Fibroblast of skin of abdomen (primary cell): Measurements from ENCODE around the gene KIF2A. TPM values are rescaled to one million over a fixed set of nuclear protein-coding genes. Genes with fewer than 3 reads are reported as not detected.
A peak's percentile ranks its signal among the peaks of the same experiment; 100 is the strongest.
"Not testable (repeated sequence)": the region's sequence is repeated elsewhere in the genome, so short reads cannot be mapped to it uniquely, and the experiment has no call there.

ENCODE experiments used
- DNase-seq: peaks from one replicate; pipeline ENCODE4 v3.0.0-alpha.2; 2013
- polyA plus RNA-seq, 2 experiments: library from polyadenylated mRNA; unstranded; fragments of 120-200 nt; gene quantifications; one replicate each; pipeline ENCODE4 v1.2.1, GENCODE V29; 2013; ENCODE audit not compliant: insufficient read length in 2 of 2

The KIF2A gene
- polyA plus RNA-seq (2013, experiment 1 of 2; ENCODE audit: insufficient read length) = 44.4 TPM
- polyA plus RNA-seq (2013, experiment 2 of 2; ENCODE audit: insufficient read length) = 41.4 TPM

DNA sequence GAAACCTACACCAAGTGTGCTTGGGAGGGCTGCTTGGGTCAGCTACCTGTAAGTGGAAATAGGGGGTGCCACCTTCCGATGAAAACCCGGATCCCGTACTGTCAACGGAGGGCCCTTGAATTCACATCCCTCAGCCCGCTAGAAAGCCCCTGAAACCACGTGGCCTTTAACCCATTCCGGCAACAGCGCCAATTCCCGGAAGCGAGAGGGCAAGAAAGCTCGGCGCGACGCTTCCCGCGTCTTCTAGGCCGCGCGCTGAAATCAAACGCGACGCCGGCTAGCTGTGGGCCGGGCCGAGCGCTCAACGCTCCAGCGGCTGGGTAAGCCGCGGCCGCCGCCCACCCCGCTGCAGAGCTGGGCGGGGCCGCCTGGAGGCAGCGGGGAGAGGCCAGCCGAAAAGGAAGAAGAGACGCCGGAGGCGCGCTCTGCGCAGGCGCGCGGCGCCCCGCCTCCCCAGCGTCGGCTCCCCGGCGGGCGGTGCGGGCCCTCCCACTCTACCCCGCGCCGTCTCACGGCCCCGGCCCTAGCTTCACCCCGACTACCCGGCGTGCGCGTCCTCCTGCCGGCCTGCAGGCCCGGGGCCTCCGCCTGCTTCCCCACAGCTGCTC lies at the start of gene KIF2A:
Gene KIF2A, plus strand, starts transcription at position 492 of the 608 bp plus-strand sequence. CDS start 267 bp downstream, outside the sequence.
- peak; percentile 95 for DNase-seq

DNA sequence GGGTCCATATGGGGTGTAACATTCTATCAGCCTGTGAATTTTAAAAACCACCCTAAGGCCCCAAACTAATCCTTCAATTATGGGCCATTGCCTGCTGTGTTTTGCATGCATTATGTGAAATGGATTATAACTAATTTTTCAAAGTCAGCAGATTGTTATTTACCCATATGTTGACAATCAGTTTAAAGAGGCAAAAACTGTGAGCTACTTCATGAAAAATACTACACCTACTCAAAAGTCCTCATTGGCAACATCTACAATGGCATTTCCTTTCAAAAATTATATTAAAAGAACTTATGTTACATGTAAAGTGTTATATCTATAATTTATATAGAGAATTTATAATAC lies 49.0 kb upstream of the KIF2A start:
- DNase-seq = no peak

DNA sequence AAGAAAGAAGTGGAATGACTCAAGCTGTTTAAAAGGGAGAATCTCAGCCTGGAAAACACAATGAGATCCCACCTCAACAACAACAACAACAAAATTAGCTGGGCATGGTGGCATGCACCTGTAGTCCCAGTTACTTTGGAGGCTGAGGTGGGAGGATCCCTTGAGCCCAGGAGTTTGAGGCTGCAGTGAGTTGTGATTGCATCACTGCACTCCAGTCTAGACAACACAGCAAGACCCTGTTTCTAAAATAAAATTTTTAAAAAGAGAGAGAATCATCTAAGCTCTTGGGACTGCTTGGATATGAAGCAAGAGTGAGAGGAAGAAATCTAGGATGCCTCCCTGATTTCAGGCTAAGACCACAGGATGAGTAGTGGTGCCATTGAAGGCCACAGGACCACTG lies 47.4 kb upstream of the KIF2A start:
- DNase-seq = no peak

GRCh38 chr5:62259699-62260250 lies 46.2 kb upstream of the KIF2A start:
- no peak for DNase-seq

DNA sequence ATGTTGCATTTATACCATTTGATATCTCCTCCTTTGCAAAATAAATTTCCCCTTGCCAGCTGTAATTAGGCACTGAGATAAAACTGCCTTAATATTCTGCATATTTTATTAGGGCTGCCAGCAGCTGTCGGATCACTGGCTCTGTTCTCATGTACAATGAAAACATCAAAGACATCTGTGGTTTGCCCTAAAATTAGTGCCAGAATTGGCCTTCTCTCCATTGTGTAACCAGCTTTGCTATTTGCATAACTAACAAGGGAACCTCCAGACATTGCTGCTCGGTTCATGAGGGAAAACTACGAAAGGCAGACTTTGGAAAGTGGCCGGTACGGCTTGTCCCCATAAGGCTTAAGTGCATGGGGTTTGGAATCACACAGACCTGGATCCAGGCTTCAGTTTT lies 45.5 kb upstream of the KIF2A start:
- DNase-seq = no peak

- DNase-seq = no peak
These were observed 42.6 kb upstream of the KIF2A start for GRCh38 chr5:62263401-62263800.

DNA sequence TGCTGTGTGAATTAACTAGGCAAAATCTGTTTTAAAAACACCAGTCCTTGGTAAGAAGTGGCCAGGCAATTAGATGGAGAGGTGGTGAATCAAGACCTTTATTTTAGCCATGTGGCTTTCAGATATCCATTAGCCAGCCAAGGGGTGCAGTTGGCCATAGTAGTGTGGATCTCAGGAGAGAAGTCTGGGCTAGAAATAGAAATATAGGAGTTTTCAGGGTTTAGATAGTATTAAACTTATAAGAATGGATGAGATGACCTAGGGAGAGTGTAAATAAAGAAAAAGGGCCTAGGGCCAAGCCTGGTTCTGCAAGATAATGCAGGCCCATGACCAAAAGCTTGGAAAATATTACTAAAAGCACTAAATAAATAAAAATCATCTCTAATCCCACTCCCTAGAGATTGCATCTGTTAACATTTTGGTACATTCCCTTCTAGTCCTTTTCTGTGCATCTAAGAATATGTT lies 40.3 kb upstream of the KIF2A start:
- no peak for DNase-seq

DNA sequence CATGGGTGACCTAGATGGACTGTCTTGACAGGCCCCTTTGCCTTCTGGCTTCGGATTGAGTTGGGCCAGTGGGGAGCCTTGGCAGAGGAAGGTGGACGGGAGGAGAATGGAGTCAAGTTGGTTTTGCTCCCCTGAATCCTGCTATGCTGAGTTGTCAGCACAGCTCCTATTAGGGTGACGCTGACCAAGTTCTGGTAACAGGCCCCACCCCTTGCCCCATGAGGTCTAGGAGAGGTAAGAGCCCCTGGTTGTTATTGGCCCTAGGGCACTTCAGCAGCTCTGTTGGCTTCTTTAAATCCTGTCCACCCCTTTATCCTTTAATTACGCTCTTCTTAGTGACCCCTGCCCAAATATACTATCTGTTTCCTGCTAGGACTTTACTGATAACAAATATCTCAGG lies 39.4 kb upstream of the KIF2A start:
- no peak for DNase-seq

DNA sequence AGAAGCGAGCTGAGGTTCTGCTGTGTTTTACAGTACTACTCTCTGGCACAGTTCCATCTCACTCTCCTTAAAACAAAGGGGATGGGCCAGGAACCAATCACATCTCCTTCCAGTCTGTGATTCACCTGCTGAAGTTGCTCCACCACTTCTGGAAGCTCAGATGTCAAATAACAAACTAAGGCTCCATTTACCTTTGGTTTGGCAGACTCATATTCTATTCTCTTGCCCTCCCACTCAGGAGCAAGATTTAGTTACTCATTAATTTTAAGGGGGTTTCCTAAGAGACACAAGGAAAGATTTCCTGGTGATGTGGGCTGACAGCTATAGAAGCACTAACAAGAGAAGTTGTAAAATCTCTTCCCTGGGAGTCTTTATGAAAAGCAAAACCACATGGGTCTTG lies 37.8 kb upstream of the KIF2A start:
- DNase-seq = no peak

GRCh38 chr5:62268792-62269191 lies 37.2 kb upstream of the KIF2A start:
- DNase-seq = no peak

- DNase-seq = no peak
These were observed 34.6 kb upstream of the KIF2A start for GRCh38 chr5:62271370-62271769.

GRCh38 chr5:62271870-62272269 lies 34.1 kb upstream of the KIF2A start:
- DNase-seq = no peak

DNA sequence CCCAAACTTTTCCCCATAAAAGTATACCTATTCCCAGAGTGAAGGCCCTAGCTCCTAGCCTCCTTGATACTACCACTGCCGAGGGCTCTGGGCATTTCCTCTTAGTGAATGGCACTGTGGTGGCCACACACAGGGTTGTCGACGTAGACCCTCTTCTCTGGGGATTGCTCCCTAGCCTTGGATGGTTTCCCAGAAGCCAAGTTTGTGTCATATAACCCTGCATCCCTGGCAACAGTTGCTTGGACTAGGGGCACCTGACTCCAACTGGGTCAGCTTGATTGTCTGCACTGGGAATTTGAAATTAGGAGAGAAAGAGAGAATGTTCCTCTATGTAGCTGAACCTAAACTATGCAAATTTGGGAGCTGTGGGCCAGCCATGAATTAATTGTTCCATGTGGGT lies 32.3 kb upstream of the KIF2A start:
- DNase-seq = no peak

DNA sequence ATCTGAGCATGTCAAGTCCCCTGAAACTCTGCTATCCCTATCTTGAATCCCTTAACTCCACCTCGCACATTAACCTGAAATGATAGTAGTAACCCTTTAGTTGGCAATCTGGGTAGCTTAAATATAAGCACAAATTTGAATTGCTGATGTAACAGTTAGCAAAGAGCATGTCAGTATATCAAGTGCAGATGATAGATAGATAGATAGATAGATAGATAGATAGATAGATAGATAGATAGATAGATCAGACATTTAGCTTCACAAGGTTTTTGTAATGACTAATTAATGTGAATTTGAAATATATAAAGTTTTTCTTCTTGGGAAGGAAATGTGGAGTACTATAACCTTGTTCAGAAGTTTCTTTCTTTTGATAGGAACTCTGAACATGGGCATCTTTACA lies 30.4 kb upstream of the KIF2A start:
- no peak for DNase-seq

DNA sequence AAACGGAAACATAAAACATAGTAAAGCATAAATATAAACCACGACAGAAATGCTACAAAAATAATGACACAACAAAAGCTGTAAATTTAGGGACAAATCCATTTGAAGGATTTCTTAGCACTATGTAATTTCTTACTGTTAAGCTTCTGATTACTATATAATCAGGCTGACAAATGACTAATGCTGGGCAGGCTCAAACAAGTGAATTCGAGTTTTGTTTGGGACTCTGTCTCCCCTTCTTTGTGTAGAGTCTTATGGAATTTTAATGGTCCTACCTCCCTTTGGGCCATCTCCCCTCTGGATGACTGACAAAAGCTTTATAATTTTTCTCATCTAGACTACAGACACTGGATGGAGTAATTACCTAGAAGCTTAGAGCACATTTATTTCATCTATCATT lies 24.6 kb upstream of the KIF2A start:
- DNase-seq = no peak

DNA sequence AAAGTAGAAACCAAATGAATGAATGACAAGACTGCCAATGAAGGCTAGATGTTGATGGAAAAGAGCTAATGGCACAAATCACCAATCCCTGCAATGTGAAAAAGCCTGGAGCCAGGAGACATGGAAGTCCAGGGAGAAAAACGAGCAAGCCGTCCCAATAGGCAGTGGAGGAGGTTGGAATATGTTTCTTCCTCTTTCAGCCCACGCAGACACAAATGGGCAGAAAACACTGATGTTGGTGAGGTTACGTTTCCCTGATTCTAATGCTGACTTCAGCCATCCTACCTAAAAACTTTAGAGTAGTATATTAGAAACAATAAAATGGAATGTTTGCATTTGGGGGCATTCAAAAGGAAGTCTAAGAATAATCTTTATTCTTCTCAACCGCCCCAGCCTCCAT lies 23.9 kb upstream of the KIF2A start:
- no peak for DNase-seq

- no peak for DNase-seq
These were observed 23.0 kb upstream of the KIF2A start for GRCh38 chr5:62283005-62283404.

GRCh38 chr5:62283861-62284260 lies 22.1 kb upstream of the KIF2A start:
- no peak for DNase-seq

DNA sequence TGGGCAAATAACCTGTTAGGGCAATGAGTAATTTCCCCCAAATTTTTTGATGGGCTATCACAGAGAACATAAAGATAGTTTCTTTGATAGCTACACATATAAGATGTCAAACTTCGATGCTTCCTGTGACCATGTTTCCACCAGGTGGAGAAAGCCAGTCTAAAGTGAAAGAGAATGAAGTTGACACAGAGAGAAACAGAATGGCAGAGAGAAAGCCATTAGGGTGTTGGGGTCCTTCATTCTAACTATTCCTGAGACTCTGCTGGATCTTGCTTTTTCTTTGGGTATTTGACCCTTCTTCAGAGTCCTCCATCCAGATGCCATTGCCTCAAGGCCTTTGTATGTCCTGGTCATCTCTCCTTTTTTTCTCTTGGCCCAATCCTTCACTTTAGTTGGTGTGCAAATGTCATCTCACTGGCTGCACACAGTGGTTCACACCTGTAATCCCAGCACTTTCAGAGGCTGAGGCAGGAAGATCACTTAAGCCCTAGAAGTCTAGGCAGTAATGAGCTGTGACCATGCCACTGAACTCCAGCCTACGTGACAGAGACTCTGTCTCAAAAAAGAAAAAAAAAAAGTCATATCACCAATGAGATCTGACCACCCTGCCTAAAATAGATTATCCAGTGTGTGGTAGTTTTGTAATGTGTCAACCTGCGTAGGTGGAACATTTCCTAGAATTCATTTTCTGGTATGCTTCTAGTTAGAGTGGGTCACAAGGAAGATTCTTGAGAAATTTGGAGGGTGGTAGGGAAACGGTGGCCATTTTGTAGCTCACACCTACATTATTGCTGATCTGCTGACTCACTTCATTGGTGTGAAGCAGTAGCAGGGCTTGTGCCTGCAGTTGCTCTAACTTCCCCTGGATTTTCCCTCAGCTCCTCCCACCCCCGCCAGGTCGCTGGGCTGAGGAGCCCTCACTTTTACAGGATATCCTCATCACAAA lies 20.8 kb upstream of the KIF2A start:
- no peak for DNase-seq

DNA sequence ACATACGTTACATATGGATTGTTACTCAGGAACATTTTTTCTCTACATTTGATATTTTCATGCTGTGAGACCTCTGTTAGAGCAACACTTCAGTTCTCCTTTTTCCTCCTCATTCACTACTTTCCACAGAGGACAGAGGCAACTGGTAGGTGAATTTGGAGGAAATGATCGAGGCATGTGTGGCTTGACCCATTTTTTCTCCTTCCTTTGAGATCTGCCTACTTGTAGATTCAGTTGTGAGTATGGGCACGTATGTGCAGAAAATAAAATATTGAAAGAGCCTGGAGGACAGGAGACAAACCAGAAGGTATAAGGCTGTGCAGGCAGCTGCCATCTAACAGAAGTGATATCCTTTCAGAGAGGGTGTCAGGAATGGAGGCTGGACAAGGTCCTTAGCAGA lies 19.2 kb upstream of the KIF2A start:
- DNase-seq = no peak

DNA sequence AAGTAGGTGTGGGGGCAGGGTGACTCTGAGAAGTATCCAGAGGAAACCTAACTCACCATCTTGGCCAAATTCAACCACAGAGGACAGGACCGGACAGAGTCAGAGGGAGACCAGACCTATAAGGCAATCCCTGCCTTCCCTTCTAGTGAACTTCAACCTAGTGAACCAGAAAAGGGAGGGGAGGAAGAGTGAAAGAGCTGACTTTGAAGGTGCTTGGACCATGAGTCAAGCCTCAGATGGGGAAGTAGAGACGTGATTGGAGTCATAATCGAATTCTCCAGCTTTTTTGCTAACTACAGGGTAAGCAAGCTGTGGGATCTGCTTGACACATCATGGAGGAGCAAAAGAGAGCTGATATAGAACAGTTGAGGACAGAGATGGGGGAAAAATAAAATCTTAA lies 18.8 kb upstream of the KIF2A start:
- no peak for DNase-seq

DNA sequence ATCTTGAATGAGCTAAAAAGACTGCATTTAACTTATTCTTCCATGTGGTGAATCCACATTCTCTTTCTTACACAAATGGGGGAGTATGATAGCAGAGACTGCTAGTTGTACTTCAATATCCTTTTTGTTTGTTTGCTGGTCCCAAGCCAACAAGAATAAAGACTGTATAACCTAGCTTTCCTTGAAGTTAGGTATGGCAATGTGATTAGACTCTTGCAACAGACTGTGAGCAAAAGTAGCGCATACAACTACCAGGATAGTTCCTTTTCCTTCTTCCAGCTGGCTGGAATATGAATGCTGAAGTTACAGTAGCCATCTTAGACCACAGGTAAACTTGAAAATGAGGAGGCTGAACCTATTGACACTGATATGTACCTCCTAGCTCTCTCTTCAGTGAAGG lies 17.9 kb upstream of the KIF2A start:
- no peak for DNase-seq

- DNase-seq = no peak
These were observed 16.2 kb upstream of the KIF2A start for GRCh38 chr5:62289813-62290212.

- DNase-seq = not testable (repeated sequence)
These were observed 14.2 kb upstream of the KIF2A start for GRCh38 chr5:62291829-62292228.
